K562 (cell line): ENCODE results near the gene MMAB. TPM values are rescaled to one million over a fixed set of nuclear protein-coding genes. Genes with fewer than 3 reads are reported as not detected.

ENCODE experiments used
- ATAC-seq: fragments of 200-7000 bp; cut with Tn5 transposase; 3 replicates; pipeline ENCODE4 v1.9.1; 2020; ENCODE audit warnings: moderate library complexity
- BruUV-seq: library from RNA; stranded (reverse); fragments of 400-500 nt; replicated peaks from 2 replicates; lab custom pipeline; 2021; lab: Mats Ljungman, UMichigan
- CTCF ChIA-PET: fragments of 300-600 bp; formaldehyde crosslinking; extraction: SDS; loops from one replicate; lab custom pipeline; 2021; ENCODE audit warnings: low intra/inter-chr PET ratio; lab: Yijun Ruan, JAX
- POLR2A ChIA-PET: fragments of 300-600, 350-650 bp; sonication (Branson Sonifier 250); formaldehyde crosslinking; extraction: SDS; loops from one replicate; lab custom pipeline; 2021; ENCODE audit warnings: antibody characterized with exemption, inconsistent platforms; lab: Yijun Ruan, JAX
- DNase-seq, 4 experiments: peaks; one replicate each; pipeline versions ENCODE4 v3.0.0 to v3.0.0-alpha.2; 2011 to 2018; ENCODE audit warnings: low spot score in 3 of 4, mixed read lengths in 3 of 4; ENCODE audit errors: extremely low read depth in 1 of 4
- FAIRE-seq: peaks from 2 replicates; lab custom pipeline; 2011; peaks lifted over from hg19 to GRCh38; lab: Jason Lieb, UNC
- H2AFZ ChIP-seq: 2 replicates; pipeline ENCODE4 v1.6.0; 2011; ENCODE audit warnings: low read depth, low read length, control low read depth, inconsistent platforms
- H3K27ac ChIP-seq: fragments of 200-600 bp; 3 replicates; pipeline ENCODE4 v1.8.0; 2011; ENCODE audit warnings: low read depth, mild to moderate bottlenecking, control low read depth, inconsistent platforms, low read length, moderate library complexity, mixed read lengths; ENCODE audit errors: extremely low read depth
- H3K27me3 ChIP-seq, 2 experiments: fragments of 300-600 bp in 1 of 2; 2 replicates in 1 of 2; 3 replicates in 1 of 2; pipeline versions ENCODE4 v1.6.0 to v1.8.0; 2011; ENCODE audit warnings: inconsistent platforms in 2 of 2, low read length in 2 of 2, mild to moderate bottlenecking in 1 of 2, mixed read lengths in 1 of 2, moderate library complexity in 1 of 2; ENCODE audit not compliant: control insufficient read depth in 2 of 2, insufficient read depth in 2 of 2
- H3K36me3 ChIP-seq: fragments of 300-600 bp; 3 replicates; pipeline ENCODE4 v1.8.0; 2011; ENCODE audit warnings: mild to moderate bottlenecking, low read length, inconsistent platforms; ENCODE audit not compliant: control insufficient read depth, insufficient read depth
- H3K4me1 ChIP-seq, 2 experiments: fragments of 200-600 bp in 1 of 2; replicated peaks in 1 of 2; 2 replicates in 1 of 2; 3 replicates in 1 of 2; pipeline versions ENCODE4 v1.5.1 to v1.8.0; 2011; ENCODE audit warnings: inconsistent platforms in 2 of 2, low read length in 2 of 2, mild to moderate bottlenecking in 1 of 2, mixed read lengths in 1 of 2, moderate library complexity in 1 of 2; ENCODE audit not compliant: control insufficient read depth in 2 of 2, insufficient read depth in 2 of 2
- H3K4me2 ChIP-seq: 2 replicates; pipeline ENCODE4 v1.6.1; 2011; ENCODE audit warnings: low read length, control low read depth, inconsistent platforms, mixed read lengths; ENCODE audit not compliant: insufficient read depth
- H3K4me3 ChIP-seq: fragments of 200-600 bp; sonication (generic), shearing (Covaris generic); 2 replicates; pipeline ENCODE4 v1.5.1; 2016; ENCODE audit warnings: control low read depth, inconsistent platforms
- H3K79me2 ChIP-seq: fragments of 200-600 bp; 3 replicates; pipeline ENCODE4 v1.8.0; 2011; ENCODE audit warnings: low read length, inconsistent platforms; ENCODE audit not compliant: control insufficient read depth, insufficient read depth
- H3K9ac ChIP-seq, 2 experiments: 2 replicates each; pipeline versions ENCODE4 v1.6.0 to v1.6.1; 2011; ENCODE audit warnings: low read depth in 2 of 2, low read length in 2 of 2, control low read depth in 1 of 2, inconsistent platforms in 1 of 2, mild to moderate bottlenecking in 1 of 2, mixed read lengths in 1 of 2; ENCODE audit not compliant: insufficient read depth in 1 of 2
- H3K9me1 ChIP-seq: one replicate; pipeline ENCODE4 v1.6.0; 2011; ENCODE audit warnings: inconsistent platforms, mild to moderate bottlenecking, low read length, moderate library complexity; ENCODE audit not compliant: control insufficient read depth, insufficient read depth
- H3K9me3 ChIP-seq: replicated peaks from 2 replicates; pipeline ENCODE4 v1.5.1; 2011; ENCODE audit warnings: low read depth, low read length, inconsistent platforms; ENCODE audit not compliant: control insufficient read depth, insufficient read depth
- H4K20me1 ChIP-seq: replicated peaks from 2 replicates; pipeline ENCODE4 v1.6.1; 2011; ENCODE audit warnings: low read length, inconsistent platforms, mixed read lengths; ENCODE audit not compliant: control insufficient read depth, insufficient read depth
- BCL6 ChIP-seq: fragments of 250-450 bp; sonication (Bioruptor Pico); IDR thresholded peaks from 2 replicates; pipeline ENCODE4 v1.4.0; 2020
- BRF1 ChIP-seq: IDR thresholded peaks from 3 replicates; pipeline ENCODE4 v1.6.1; 2011; ENCODE audit warnings: borderline replicate concordance, mild to moderate bottlenecking; ENCODE audit not compliant: insufficient read length; ENCODE audit errors: extremely low read depth
- FOXO4 ChIP-seq: fragments of 450-650 bp; formaldehyde crosslinking; IDR thresholded peaks from 2 replicates; pipeline ENCODE4 v1.4.0; 2020; ENCODE audit warnings: mild to moderate bottlenecking, moderate library complexity
- IRF1 ChIP-seq: sonication (generic); formaldehyde crosslinking; IDR thresholded peaks from 2 replicates; pipeline ENCODE4 v1.8.0; 2022; ENCODE audit warnings: missing genetic modification reagents, mild to moderate bottlenecking, borderline replicate concordance
- KLF10 ChIP-seq: fragments of 250-450 bp; sonication (Bioruptor Pico); IDR thresholded peaks from 2 replicates; pipeline ENCODE4 v1.6.1; 2021; ENCODE audit warnings: matching md5 sums
- NR3C1 ChIP-seq: sonication (generic); formaldehyde crosslinking; IDR thresholded peaks from 2 replicates; pipeline ENCODE4 v1.8.1; 2022; ENCODE audit warnings: missing genetic modification reagents
- ZNF282 ChIP-seq: sonication (generic); formaldehyde crosslinking; IDR thresholded peaks from 2 replicates; pipeline ENCODE4 v1.8.1; 2023; ENCODE audit warnings: missing genetic modification reagents
- ZNF609 ChIP-seq: sonication (generic); formaldehyde crosslinking; IDR thresholded peaks from 2 replicates; pipeline ENCODE4 v1.8.1; 2023; ENCODE audit warnings: missing genetic modification reagents, mild to moderate bottlenecking, borderline replicate concordance
- ZNF830 ChIP-seq: fragments of 250-450 bp; sonication (Bioruptor Pico); IDR thresholded peaks from 2 replicates; pipeline ENCODE4 v1.5.0; 2021; ENCODE audit warnings: mild to moderate bottlenecking
- WGBS: fragments of 100-300 bp; shearing (Covaris generic); methylation state at CpG from one replicate; pipeline ENCODE4 v1.1.6; 2016; ENCODE audit warnings: low coverage, mixed read lengths; ENCODE audit not compliant: insufficient coverage; ENCODE audit errors: missing lambda C conversion rate; 5-methylcytosine and 5-hydroxymethylcytosine counted together
- in situ Hi-C: fragments of 300-500 bp; cut with MboI; formaldehyde crosslinking; loops from 4 replicates; pipeline ENCODE4 v1.15.0; 2018; ENCODE audit warnings: inconsistent platforms, mixed read lengths
- intact Hi-C: fragments of 100-400 bp; cut with micrococcal nuclease; formaldehyde crosslinking; loops from 2 replicates; pipeline ENCODE4 v1.14.2; 2022
- polyA plus RNA-seq, 8 experiments: library from polyadenylated mRNA; depleted of rRNA in 4 of 8; stranded (reverse) in 5 of 8; unstranded in 3 of 8; fragments of >200 nt; fragmentation: Nextera tagmentation in 2 of 8; fragmentation: Illumina TruSeq in 1 of 8; extraction: Ambion mirVana in 2 of 8; extraction: Trizol in 1 of 8; gene quantifications; 2 replicates each; pipeline versions ENCODE4 v1.2.1 to v1.2.3, GENCODE V29; 2011 to 2014; ENCODE audit warnings: inconsistent platforms in 1 of 8, missing spikeins in 1 of 8
- total RNA-seq, 7 experiments: library from RNA; depleted of rRNA in 6 of 7; stranded (reverse); fragments of >200 nt in 6 of 7; fragmentation: Illumina TruSeq in 2 of 7; extraction: Trizol in 2 of 7; gene quantifications; 2 replicates each; pipeline versions ENCODE4 v1.2.1 to v1.2.3, GENCODE V29; 2011 to 2021; ENCODE audit warnings: low replicate concordance in 1 of 7

Gene MMAB
- total and polyA plus RNA-seq, 9 of the 15 experiments (the other 6 are each of a cell fraction or from before 2014, with no cell fraction given), result 9.5 to 76.1 (median 46.2) TPM

- TF ChIP-seq IRF1 (CRISPR knock-in tag) (no peak), BRF1 (no peak), ZNF282 (no peak)
- TF ChIP-seq, all 486 proteins: peak for 0
Measured at GRCh38 chr12:109545826-109546225, 27.5 kb downstream of the MMAB start (continued).

GRCh38 chr12:109544955-109545531, 28.3 kb downstream of the MMAB start:
- Histone ChIP-seq H2AFZ (no peak overlapping the region), H3K27me3 (peaks cover 54 to 95% of the 10 kb centered on the region in 2 experiments), H3K9me1 (no peaks in the 10 kb centered on the region), H3K27ac (no peak overlapping the region), H3K79me2 (no peaks in the 10 kb centered on the region), H3K4me2 (no peak overlapping the region), H3K4me1 (no peaks in the 10 kb centered on the region; a peak in 1 of 5 replicates), H3K9ac (0 out of 4 replicates have a peak overlapping the region, but pooled peaks of 1 of the 2 experiments have one; percentile 28), H3K4me3 (no peak overlapping the region), H3K36me3 (no peaks in the 10 kb centered on the region), H3K9me3 (peaks cover 3% of the 10 kb centered on the region; the same call in 1 of the 2 replicates), H4K20me1 (no peaks in the 10 kb centered on the region; the same call in 1 of the 2 replicates)
- no peak for FAIRE-seq
- in situ Hi-C loops (no loop called here), intact Hi-C loops (no loop called here)
- BruUV-seq, result no TSS peak
- ATAC-seq, result no peak
- ChIA-PET CTCF (no interaction called here), POLR2A (interaction anchor here (1.5 kb wide), 1 partner anchor 9 kb away, joined by 7 read pairs; no protein-coding TSS in a partner anchor)
- no peak for DNase-seq
- 3% methylated on average over 7 of the region's 7 CpGs for WGBS
- no peak for TF ChIP-seq NR3C1 (CRISPR knock-in tag)
- no peak for TF ChIP-seq BCL6 (CRISPR knock-in tag)
- no peak for TF ChIP-seq KLF10 (CRISPR knock-in tag)
- no peak for TF ChIP-seq ZNF830 (CRISPR knock-in tag)
- no peak for TF ChIP-seq FOXO4 (CRISPR knock-in tag)
- TF ChIP-seq ZNF609 (CRISPR knock-in tag), result no peak
